ENCODE measurements around the gene RABGAP1L. TPM values are rescaled to one million over a fixed set of nuclear protein-coding genes. Genes with fewer than 3 reads are reported as not detected.
"Not testable (repeated sequence)": the region's sequence is repeated elsewhere in the genome, so short reads cannot be mapped to it uniquely, and the experiment has no call there.

RABGAP1L gene
- 48.8 and 52.1 TPM in 2 replicates for total RNA-seq

DNA sequence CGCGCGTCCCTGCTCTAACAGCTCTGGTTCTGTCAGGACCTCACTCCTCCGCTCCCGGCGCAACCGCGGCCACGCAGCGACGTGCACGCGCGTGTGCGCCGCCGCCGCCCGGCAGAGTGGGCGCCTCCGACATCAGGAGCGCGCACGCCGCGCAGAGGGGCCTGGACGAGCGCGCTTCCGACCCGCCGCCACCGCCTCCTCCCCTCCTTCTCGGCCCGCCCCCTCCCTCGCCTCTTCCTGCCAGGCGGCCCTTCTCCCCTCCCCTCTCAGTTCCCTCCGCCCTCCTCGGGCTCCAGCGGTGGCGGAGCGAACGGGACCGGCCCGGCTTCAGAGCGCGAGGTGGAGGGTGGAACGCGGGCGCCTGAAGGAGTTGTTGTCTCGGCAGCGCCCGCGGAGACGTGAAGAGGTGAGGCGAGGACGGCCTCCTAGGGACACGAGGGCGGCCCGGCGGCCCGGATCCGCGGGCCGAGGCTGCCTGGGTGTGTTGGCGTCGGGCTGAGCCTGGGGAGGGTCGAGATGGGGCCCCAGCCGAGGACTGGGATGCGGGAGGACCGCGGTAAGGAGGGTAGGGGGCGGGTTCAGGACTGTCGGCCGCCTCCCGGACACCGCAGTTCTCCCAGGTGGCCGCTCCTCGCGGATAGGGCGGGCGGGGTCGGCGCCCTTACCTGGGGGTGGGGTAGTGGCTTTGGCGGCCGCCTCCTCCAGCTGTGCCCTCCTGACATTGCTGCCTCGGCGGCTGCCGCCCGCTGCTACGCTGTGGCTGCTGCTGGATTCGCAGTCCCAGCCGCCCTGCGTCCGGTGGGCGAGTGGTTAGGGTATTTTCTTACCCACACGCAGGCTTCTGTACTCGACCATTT lies at the start of gene RABGAP1L:
RABGAP1L (plus strand) TSS at position 269 of the 857 bp plus-strand sequence.
- intact Hi-C loops (cut with micrococcal nuclease) = loop anchor here (1.0 to 10.0 kb wide), 10 partner anchors 58 to 1627 kb away; partner anchors contain the start of genes CENPL, DARS2, KLHL20 and MRPS14

DNA sequence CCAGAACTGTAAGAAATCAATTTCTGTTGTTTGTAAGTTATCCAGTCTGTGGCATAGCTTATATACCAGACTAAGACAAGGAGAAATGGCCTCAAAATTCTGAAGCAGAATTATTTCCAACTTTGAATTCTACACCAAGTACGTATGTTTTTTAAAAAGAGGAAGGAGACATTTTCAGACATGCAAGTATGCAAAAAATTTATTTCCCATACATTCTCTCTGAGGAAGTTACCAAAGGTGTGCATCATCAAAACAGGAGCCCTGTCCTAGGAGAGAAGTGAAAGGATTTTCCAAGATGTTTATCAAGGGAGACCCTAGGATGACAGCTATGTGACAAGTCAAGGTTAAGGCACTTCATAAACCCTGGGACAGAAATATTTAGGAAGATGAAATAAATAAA lies 49.3 kb upstream of the RABGAP1L start:
- intact Hi-C loops (cut with micrococcal nuclease) = no loop called here

DNA sequence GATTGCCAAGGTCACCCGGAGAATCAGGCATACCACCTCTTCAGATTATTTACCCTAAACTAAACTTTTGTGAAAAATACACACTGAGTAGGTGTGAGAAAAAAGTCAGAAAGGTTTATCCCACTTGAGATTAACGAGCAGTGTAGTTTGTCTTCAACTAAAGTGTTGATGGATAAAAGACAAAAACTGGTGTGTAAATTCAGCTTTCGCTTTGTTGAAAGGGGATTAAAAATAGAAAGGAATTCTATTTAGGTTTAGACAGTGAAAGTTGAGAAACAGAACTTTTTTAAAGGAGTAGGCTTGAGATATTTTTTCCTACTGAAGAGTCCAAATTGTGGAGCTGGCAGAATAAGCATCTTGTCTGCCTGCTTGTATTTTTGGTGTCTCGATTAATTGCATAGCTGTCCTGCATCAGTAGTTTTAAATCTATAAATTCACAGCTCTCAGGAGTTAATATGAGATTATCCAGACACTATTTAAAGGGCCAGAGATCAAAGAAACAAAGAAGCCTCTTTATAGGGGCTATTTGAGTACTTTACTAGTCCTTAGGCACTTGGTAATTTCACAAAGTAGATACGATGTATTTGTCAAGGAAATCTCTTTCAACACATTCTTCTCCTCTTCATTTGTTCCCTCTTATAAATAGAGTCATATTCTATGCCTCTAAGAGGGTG lies 46.7 kb upstream of the RABGAP1L start:
- intact Hi-C loops (cut with micrococcal nuclease) = no loop called here

DNA sequence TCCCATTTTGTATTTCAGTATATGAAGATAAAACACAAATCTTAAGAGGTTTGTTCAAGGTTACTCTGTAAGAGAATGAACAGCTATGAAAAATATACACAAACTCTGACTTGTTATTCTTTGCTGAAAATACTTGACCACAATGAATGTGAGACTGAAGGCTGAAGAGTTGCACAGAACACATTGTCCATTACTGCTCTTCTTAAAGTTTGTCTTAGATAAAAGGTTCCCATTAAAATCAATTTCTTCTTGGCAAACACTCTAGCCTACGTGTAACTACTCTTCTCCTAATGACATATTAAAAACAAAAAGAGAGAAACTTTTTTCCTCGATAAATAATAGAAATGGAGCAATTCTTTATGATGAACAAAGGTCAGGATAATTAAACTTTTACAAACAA lies 45.2 kb upstream of the RABGAP1L start:
- intact Hi-C loops (cut with micrococcal nuclease) = no loop called here

DNA sequence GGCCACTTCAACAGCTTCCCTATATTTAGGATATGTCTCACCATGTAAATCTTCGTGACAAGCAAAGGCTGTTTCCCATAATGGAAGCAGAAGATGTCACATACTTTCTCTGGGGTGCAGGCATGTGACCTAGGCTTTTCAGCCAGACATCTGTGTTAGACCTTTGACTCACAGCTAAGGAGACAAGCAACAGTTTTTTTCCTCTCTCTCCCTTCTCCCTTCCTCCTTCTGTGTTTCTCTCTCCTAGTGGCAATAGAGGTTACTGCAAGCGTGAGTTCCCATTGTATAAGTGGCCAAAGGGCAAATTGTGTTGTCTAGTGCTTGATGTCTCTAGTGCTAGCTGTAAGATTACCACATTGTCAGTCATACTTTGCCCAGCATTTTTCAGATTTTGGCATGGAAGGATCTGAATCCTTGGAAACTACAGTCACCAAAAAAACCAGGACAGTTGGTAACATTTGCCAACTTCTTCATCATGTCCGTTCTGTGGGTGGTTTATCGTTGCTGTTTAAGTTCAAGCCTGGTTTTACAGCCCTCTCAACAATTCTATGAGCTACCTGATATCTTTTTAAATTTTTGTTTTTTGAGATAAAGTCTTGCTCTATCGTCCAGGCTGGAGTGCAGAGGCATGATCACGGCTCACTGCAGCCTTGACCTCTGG lies 44.4 kb upstream of the RABGAP1L start:
- intact Hi-C loops (cut with micrococcal nuclease) = no loop called here

DNA sequence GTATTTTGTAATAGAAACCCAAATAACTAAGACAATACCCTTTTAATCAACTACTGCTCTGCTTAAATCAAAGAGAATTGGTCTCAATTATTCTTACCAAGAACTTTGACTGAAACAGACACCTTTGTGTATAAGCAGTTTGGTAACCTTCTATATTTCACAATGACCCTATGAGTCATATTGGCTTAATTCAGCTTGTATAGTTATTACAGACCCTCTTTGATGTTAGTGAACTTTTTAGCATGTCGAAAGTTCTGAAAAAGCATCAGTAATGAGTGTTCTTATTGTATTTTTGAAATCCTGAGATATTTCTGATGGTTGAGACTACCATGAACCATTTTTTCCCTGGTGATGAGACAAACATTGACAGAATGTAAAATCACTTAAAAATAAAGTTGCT lies 43.3 kb upstream of the RABGAP1L start:
- intact Hi-C loops (cut with micrococcal nuclease) = no loop called here

DNA sequence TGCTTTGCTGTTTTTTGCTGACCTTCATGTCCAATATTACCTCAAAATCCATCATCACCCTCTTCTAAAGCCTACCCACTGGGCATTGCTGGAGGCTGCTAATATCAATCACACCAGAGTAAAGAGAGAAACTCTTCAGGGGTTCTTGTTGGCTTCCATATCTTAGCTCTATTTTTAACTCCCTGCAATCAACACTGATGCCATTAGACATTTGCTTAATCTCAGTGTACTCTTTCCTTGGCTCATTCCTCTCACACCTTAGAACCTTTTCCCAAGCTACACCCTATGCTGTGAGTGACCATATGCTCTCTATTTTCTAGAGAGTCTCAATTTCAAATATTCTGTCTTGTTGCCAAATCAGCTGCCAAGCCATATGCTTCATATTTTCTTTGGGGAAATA lies 40.6 kb upstream of the RABGAP1L start:
- intact Hi-C loops (cut with micrococcal nuclease) = no loop called here

DNA sequence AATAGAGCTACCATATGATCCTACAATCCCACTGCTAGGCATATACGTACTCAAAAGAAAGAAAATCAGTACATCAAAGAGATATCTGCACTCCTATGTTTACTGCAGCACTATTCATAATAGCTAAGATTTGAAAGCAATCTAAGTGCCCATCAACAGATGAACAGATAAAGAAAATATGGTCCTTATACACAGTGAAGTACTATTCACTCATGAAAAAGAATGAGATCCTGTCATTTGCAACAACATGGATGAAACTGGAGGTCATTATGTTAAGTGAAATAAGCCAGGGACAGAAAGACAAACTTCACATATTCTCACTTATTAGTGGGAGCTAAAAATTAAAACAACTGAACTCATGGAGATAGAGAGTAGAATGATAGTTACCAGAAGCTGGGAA lies 37.0 kb upstream of the RABGAP1L start:
- intact Hi-C loops (cut with micrococcal nuclease) = not testable (repeated sequence)

DNA sequence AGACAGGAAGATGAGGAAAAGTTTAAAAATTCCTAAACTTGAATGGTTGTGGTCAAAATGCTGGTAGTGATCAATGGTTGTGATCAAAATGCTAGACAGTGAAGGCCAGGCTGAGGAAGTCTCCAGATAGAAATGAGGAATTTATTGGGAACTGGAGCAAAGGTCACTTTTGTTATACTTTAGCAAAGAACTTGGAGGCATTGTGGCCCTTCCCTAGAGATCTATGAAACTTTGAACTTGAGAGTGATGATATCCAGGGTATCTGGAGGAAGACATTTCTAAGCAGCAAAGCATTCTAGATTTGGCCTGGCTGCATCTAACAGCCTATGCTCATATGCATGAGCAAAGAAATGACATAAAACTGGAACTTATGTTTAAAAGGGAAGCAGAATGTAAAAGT lies 35.5 kb upstream of the RABGAP1L start:
- intact Hi-C loops (cut with micrococcal nuclease) = no loop called here

DNA sequence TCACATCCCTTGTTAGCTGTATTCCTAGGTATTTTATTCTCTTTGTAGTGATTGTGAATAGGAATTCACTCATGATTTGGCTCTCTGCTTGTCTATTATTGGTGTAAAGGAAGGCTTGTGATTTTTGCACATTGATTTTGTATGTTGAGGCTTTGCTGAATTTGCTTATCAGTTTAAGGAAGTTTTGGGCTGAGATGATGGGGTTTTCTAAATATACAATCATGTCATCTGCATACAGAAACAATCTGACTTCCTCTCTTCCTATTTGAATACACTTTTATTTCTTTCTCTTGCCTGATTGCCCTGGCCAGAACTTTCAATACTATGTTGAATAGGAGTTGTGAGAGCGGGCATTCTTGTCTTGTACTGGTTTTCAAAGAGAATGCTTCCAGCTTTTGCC lies 32.1 kb upstream of the RABGAP1L start:
- intact Hi-C loops (cut with micrococcal nuclease) = not testable (repeated sequence)

DNA sequence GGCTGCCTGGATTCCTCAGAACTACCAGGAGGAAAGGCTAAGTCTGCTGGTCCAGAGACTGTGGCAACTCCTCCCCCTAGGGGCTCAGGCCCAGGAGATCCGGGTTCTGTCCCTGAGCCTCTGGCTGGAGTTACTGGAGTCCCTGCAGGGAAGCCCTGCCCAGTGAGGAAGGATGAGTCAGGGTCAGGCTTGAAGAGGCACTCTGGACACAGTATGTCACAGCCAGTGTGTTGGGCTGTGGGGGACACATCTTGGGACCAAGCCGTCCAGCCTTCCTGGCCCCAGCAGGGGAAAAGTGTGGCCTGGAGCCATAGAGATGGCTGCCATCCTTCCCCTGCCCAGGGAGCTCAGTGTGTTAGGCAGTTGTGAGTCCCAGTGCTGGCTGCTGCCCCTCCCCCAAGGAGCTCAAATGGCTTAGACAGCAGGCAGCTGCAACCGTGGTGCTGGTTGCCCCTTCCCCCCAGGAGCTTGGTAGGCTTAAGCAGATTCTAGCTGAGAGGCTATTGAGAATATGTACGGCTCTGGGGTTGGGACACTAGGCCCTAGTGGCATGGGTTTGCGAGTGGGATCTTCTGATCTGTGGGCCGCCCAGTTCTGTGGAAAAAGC lies 28.2 kb upstream of the RABGAP1L start:
- intact Hi-C loops (cut with micrococcal nuclease) = no loop called here

DNA sequence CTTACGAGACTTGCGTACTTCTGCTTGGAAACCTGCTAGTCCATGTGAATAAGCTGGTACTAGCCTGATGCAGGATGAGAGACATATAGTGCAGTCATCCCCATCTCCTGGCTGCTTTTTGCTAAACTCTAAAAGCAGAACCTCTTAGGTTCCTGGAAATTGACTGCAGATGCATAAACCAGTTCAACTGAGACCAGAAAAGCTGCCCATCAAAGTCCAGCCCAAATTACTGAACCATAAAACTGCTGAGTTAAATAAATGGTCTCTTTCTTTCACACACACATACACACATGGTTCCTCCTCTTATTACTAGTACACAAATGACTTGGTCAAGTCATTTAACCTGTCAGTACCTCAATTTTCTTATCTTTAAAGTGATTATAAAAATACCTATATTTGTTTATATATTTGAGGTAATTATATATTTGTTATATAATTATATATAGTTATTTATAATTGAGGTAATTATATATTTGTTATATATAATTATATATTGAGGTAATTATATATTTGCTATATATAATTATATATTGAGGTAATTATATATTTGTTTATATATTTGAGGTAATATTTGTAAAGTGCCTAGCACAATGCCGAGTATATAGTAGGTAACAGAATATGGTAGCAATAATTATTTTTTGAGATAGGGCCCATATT lies 25.2 kb upstream of the RABGAP1L start:
- intact Hi-C loops (cut with micrococcal nuclease) = no loop called here

DNA sequence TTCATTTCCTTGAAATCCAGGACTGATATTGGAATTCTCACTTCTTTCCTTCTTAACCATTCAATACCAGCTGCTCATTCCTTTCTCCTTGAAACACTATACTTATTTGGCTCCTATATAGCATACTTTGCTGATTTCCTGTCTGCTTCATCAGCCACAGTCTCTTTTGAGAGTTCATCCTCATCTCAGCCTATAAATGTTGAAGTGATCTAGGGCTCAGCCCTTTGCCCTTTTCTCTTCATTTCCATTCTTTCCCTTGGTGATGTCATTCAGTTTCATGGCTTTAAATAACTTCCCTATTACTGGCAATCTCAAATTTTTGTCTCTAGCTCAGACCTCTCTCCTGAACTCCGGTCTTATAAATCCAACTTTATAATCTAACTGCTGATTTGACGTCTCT lies 24.1 kb upstream of the RABGAP1L start:
- intact Hi-C loops (cut with micrococcal nuclease) = no loop called here

DNA sequence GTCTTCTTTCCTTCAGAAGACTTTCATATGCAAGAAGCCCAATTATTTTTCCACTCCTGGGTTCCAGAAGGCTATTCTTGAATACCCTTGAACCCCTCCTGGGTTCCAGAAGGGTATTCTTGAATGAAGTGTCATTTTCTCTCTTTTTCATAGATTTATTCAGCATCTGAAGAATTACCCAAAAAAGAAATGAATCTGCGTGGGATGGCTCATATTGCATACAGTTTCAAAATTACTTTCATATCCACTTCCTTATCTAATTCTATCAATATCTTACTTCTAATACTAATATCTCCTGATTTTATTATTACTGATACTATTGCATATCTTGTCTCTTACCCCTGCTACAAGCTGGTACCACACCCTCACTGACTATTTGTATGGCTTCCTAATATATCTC lies 22.6 kb upstream of the RABGAP1L start:
- intact Hi-C loops (cut with micrococcal nuclease) = no loop called here

DNA sequence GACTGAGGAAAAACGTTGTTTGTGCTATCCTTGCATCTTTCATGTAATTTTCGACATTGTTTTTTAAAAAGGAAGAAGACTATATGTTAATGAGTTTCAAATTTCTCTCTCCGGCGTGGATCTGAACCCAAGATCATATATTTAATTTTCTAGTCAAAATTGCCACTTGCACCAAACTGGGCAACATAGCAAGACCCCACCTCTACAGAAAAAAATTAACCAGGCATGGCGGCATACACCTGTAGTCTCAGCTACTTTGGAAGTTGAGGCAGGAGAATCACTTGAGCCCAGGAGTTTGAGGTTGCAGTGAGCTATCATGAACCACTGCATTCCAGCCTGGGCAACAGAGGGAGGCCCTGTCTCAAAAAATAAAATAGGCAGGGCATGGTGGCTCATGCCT lies 16.5 kb upstream of the RABGAP1L start:
- intact Hi-C loops (cut with micrococcal nuclease) = no loop called here

DNA sequence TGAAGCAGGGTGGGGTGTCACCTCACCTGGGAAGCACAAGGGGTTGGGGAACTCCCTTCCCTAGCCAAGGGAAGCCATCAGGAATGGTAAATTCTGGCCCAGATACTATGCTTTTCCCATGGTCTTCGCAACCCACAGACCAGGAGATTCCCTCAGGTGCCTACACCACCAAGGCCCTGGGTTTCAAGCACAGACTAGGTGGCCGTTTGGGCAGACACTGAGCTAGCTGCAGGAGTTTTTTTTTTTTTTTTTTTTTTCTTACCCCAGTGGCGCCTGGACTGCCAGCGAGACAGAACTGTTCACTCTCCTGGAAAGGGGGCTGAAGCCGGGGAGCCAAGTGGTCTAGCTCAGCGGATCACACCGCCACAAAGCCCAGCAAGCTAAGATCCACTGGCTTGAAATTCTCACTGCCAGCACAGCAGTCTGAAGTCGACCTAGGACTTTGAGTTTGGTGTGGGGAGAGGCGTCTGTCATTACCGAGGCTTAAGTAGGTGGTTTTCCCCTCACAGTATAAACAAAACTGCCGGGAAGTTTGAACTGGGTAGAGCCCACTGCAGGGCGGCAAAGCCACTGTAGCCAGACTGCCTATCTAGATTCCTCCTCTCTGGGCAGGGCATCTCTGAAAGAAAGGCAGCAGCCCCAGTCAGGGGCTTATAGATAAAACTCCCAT lies 15.5 kb upstream of the RABGAP1L start:
- intact Hi-C loops (cut with micrococcal nuclease) = not testable (repeated sequence)

DNA sequence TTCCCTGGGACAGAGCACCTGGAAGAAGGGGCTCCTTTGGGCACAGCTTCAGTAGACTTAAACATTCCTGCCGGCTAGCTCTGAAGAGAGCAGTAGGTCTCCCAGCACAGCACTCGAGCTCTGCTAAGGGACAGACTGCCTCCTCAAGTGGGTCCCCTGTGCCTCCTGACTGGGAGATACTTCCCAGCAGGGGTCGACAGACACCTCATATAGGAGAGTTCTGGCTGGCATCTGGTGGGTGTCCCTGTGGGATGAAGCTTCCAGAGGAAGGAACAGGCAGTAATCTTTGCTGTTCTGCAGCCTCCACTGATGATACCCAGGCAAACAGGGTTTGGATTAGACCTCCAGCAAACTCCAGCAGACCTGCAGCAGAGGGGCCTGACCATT lies 14.9 kb upstream of the RABGAP1L start:
- intact Hi-C loops (cut with micrococcal nuclease) = not testable (repeated sequence)

DNA sequence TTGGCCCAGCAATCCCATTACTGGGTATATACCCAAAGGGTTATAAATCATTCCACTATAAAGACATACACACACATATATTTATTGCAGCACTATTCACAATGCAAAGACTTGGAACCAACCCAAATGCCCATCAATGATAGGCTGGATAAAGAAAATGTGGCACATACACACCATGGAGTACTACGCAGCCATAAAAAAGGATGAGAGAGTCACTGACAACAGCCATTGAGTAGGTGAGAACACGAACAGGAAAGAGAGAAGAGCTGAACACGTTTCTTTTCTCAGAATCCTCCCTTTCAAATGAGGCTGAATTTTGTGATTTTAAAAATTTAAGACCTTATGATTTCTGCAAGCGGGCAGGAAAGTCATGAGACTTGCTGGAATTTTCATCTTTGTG lies 10.1 kb upstream of the RABGAP1L start:
- intact Hi-C loops (cut with micrococcal nuclease) = no loop called here

DNA sequence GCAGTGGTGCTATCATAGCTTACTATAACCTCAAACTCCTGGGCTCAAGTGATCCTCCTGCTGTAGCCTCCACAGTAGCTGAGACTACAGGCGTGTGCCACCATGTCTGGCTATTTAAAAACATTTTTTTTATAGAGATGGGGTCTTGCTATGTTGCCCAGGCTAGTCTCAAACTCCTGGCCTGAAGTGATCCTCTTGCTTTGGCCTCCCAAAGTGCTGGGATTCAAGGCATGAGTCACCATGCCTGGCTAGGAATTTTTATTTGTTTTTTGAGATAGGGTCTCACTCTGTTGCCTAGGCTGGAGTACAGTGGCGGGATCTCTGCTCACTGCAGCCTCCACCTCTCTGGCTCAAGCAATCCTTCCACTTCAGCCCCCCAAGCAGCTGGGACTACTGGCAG lies 8.8 kb upstream of the RABGAP1L start:
- intact Hi-C loops (cut with micrococcal nuclease) = loop anchor here (10.0 kb wide), 1 partner anchor 814 kb away; no protein-coding TSS in a partner anchor

DNA sequence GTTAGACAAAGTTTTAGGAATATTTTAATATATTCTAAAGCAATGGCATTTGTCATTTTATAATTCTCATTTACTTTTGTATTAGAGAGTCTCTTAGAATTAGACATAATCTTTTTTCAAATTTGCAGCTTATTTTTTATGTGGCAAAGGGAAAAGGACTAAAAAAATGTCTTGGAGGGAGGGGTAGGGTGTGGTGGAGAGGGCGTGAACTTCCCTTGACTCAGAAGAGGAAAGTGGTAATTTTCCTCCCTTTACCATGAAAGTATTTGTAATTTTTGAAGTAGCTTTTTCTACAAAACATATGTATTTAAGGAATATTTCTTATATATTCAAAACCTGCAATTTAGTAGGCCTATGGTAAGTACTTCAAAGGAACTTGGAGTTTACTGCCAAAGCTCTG lies 6.9 kb upstream of the RABGAP1L start:
- intact Hi-C loops (cut with micrococcal nuclease) = loop anchor here (10.0 kb wide), 1 partner anchor 812 kb away; no protein-coding TSS in a partner anchor

Measured in T-helper 2 cell treated with Interferon-gamma antibody and Interleukin-4, amounts not matched to agents 100 ng/mL and 5 ng/mL, for 36 hours (primary cell).